H1 (cell line): Measurements from ENCODE around the gene DENND11. TPM values are rescaled to one million over a fixed set of nuclear protein-coding genes. Genes with fewer than 3 reads are reported as not detected.

Experiments
- CTCF ChIA-PET: fragments of 300-600 bp; sonication (Branson Sonifier 250); formaldehyde crosslinking; loops from one replicate; lab custom pipeline; 2021; ENCODE audit not compliant: partially characterized antibody; lab: Charles Lee
- POLR2A ChIA-PET: fragments of 300-600 bp; sonication (Branson Sonifier 250); formaldehyde crosslinking; loops from one replicate; lab custom pipeline; 2021; ENCODE audit warnings: inconsistent platforms; ENCODE audit not compliant: partially characterized antibody; lab: Charles Lee
- DNase-seq, 2 experiments: peaks; one replicate each; pipeline versions ENCODE4 v3.0.0 to v3.0.0-alpha.2; 2010 to 2022; ENCODE audit warnings: low spot score in 2 of 2, low read depth in 1 of 2, mixed read lengths in 1 of 2
- FAIRE-seq: peaks from 2 replicates; lab custom pipeline; 2011; peaks lifted over from hg19 to GRCh38; lab: Jason Lieb, UNC
- H2AFZ ChIP-seq: 2 replicates; pipeline ENCODE4 v1.8.1; 2012; ENCODE audit warnings: low read length, inconsistent platforms
- H2AK5ac ChIP-seq: 2 replicates; pipeline ENCODE4 v1.6.1; 2013; ENCODE audit warnings: low read depth, low read length
- H2BK120ac ChIP-seq: replicated peaks from 2 replicates; pipeline ENCODE3; 2013; ENCODE audit warnings: low read depth, low read length, inconsistent platforms
- H2BK12ac ChIP-seq: 2 replicates; pipeline ENCODE4 v1.6.1; 2013; ENCODE audit warnings: low read depth, low read length
- H2BK15ac ChIP-seq: 2 replicates; pipeline ENCODE4 v1.6.1; 2013; ENCODE audit warnings: low read length
- H2BK20ac ChIP-seq: 2 replicates; pipeline ENCODE4 v1.6.1; 2013; ENCODE audit warnings: low read length
- H2BK5ac ChIP-seq: 2 replicates; pipeline ENCODE4 v1.6.1; 2013; ENCODE audit warnings: low read depth, low read length
- H3K14ac ChIP-seq: 2 replicates; pipeline ENCODE4 v1.6.1; 2013; ENCODE audit warnings: inconsistent platforms; ENCODE audit not compliant: insufficient read length
- H3K18ac ChIP-seq: 2 replicates; pipeline ENCODE4 v1.6.1; 2013; ENCODE audit warnings: low read length; ENCODE audit errors: extremely low read depth
- H3K23ac ChIP-seq: 2 replicates; pipeline ENCODE4 v1.6.1; 2013; ENCODE audit warnings: inconsistent platforms; ENCODE audit not compliant: insufficient read length
- H3K23me2 ChIP-seq: 2 replicates; pipeline ENCODE4 v1.6.1; 2013; ENCODE audit warnings: low read depth, low read length
- H3K27ac ChIP-seq: 2 replicates; pipeline ENCODE4 v1.6.1; 2011; ENCODE audit warnings: low read depth, low read length, inconsistent platforms
- H3K27me3 ChIP-seq, 4 experiments: replicated peaks in 1 of 4; 1 replicate in 1 of 4; 2 replicates in 3 of 4; pipeline versions ENCODE4 v1.6.1 to v1.8.1; 2011 to 2013; ENCODE audit warnings: low read length in 3 of 4, mild to moderate bottlenecking in 3 of 4, inconsistent platforms in 2 of 4, mixed read lengths in 2 of 4, moderate library complexity in 1 of 4; ENCODE audit not compliant: control insufficient read depth in 3 of 4, insufficient read depth in 3 of 4; ENCODE audit errors: extremely low read depth in 1 of 4
- H3K36me3 ChIP-seq, 4 experiments: 2 replicates each; pipeline versions ENCODE4 v1.6.1 to v1.8.1; 2011 to 2013; ENCODE audit warnings: mild to moderate bottlenecking in 4 of 4, low read length in 3 of 4, moderate library complexity in 2 of 4, control low read depth in 1 of 4, inconsistent platforms in 1 of 4; ENCODE audit not compliant: insufficient read depth in 4 of 4, control insufficient read depth in 2 of 4
- H3K4ac ChIP-seq: replicated peaks from 2 replicates; pipeline ENCODE3; 2013; ENCODE audit warnings: low read length, low read depth, mixed read lengths, inconsistent platforms; ENCODE audit not compliant: insufficient read length
- H3K4me1 ChIP-seq, 4 experiments: replicated peaks in 1 of 4; 1 replicate in 1 of 4; 2 replicates in 3 of 4; pipeline versions ENCODE4 v1.6.1 to v1.8.1; 2011 to 2013; ENCODE audit warnings: low read length in 3 of 4, inconsistent platforms in 2 of 4, mixed read lengths in 1 of 4; ENCODE audit not compliant: insufficient read depth in 4 of 4, control insufficient read depth in 3 of 4
- H3K4me2 ChIP-seq, 2 experiments: 2 replicates each; pipeline versions ENCODE4 v1.6.1 to v1.8.1; 2011 to 2013; ENCODE audit warnings: low read depth in 2 of 2, low read length in 2 of 2, control low read depth in 1 of 2, inconsistent platforms in 1 of 2, mild to moderate bottlenecking in 1 of 2; ENCODE audit not compliant: insufficient read depth in 1 of 2
- H3K4me3 ChIP-seq, 4 experiments: fragments of 200-600, 300-600 bp in 1 of 4; sonication (generic), shearing (Covaris generic), sonication (Bioruptor Twin) in 1 of 4; 2 replicates each; pipeline versions ENCODE4 v1.5.1 to v1.8.1; 2011 to 2016; ENCODE audit warnings: low read length in 4 of 4, low read depth in 3 of 4, control low read depth in 2 of 4, inconsistent platforms in 2 of 4, mild to moderate bottlenecking in 2 of 4, mixed read lengths in 1 of 4, moderate library complexity in 1 of 4; ENCODE audit not compliant: insufficient read depth in 2 of 4; ENCODE audit errors: extremely low read depth in 1 of 4
- H3K56ac ChIP-seq: replicated peaks from 2 replicates; pipeline ENCODE3; 2013; ENCODE audit warnings: low read depth, mild to moderate bottlenecking, mixed read lengths, low read length, inconsistent platforms; ENCODE audit not compliant: insufficient read length
- H3K79me1 ChIP-seq: 2 replicates; pipeline ENCODE4 v1.6.1; 2013; ENCODE audit warnings: low read depth, low read length, control low read depth
- H3K79me2 ChIP-seq, 2 experiments: 2 replicates each; pipeline versions ENCODE4 v1.6.1 to v1.8.1; 2012 to 2013; ENCODE audit warnings: low read length in 2 of 2, mild to moderate bottlenecking in 2 of 2, inconsistent platforms in 1 of 2; ENCODE audit not compliant: insufficient read depth in 2 of 2, control insufficient read depth in 1 of 2
- H3K9ac ChIP-seq, 4 experiments: replicated peaks in 1 of 4; 1 replicate in 1 of 4; 2 replicates in 3 of 4; pipeline versions ENCODE4 v1.6.1 to v1.8.1; 2011 to 2013; ENCODE audit warnings: low read depth in 3 of 4, low read length in 3 of 4, control low read depth in 2 of 4, mild to moderate bottlenecking in 2 of 4, moderate library complexity in 2 of 4, inconsistent platforms in 1 of 4; ENCODE audit errors: extremely low read depth in 1 of 4
- H3K9me3 ChIP-seq, 2 experiments: 2 replicates each; pipeline versions ENCODE4 v1.6.1 to v1.8.1; 2012 to 2013; ENCODE audit warnings: mild to moderate bottlenecking in 2 of 2, moderate library complexity in 2 of 2, control low read depth in 1 of 2, inconsistent platforms in 1 of 2, low read depth in 1 of 2, low read length in 1 of 2, mixed read lengths in 1 of 2; ENCODE audit not compliant: insufficient read depth in 2 of 2
- H4K20me1 ChIP-seq, 2 experiments: replicated peaks in 1 of 2; 2 replicates each; pipeline versions ENCODE3 to v1.8.1; 2011 to 2013; ENCODE audit warnings: inconsistent platforms in 2 of 2, low read length in 2 of 2, mild to moderate bottlenecking in 1 of 2; ENCODE audit not compliant: insufficient read depth in 2 of 2, control insufficient read depth in 1 of 2
- H4K5ac ChIP-seq: 2 replicates; pipeline ENCODE4 v1.6.1; 2013; ENCODE audit warnings: low read length, low read depth, mixed read lengths, inconsistent platforms; ENCODE audit not compliant: insufficient read length
- H4K8ac ChIP-seq: 2 replicates; pipeline ENCODE4 v1.8.0; 2013; ENCODE audit warnings: mild to moderate bottlenecking, moderate library complexity, low read length, inconsistent platforms; ENCODE audit not compliant: insufficient read depth; ENCODE audit errors: extremely low read depth
- H4K91ac ChIP-seq: replicated peaks from 2 replicates; pipeline ENCODE3; 2013; ENCODE audit warnings: low read length, mixed read lengths, inconsistent platforms; ENCODE audit not compliant: insufficient read length
- EZH2 ChIP-seq: fragments of 200-600 bp; sonication (generic); IDR thresholded peaks from 2 replicates; pipeline ENCODE4 v1.7.1; 2012; ENCODE audit warnings: low read depth, mild to moderate bottlenecking, moderate library complexity, low read length, inconsistent platforms; ENCODE audit not compliant: severe bottlenecking
- RAD21 ChIP-seq, 2 experiments: IDR thresholded peaks in 1 of 2; conservative IDR thresholded peaks in 1 of 2; 2 replicates each; pipeline ENCODE4 v1.6.1; 2011; ENCODE audit warnings: low read depth in 2 of 2, low read length in 2 of 2, improper control_type of control experiment in 1 of 2, inconsistent platforms in 1 of 2, mild to moderate bottlenecking in 1 of 2, moderate library complexity in 1 of 2
- SP1 ChIP-seq: IDR thresholded peaks from 2 replicates; pipeline ENCODE4 v1.6.1; 2011; ENCODE audit warnings: low read depth, low read length
- SUZ12 ChIP-seq: fragments of 200-600 bp; sonication (generic); IDR thresholded peaks from 2 replicates; pipeline ENCODE4 v1.6.1; 2012; ENCODE audit warnings: mild to moderate bottlenecking, inconsistent platforms, low read length, moderate library complexity, mixed read lengths
- YY1 ChIP-seq: IDR thresholded peaks from 2 replicates; pipeline ENCODE4 v1.6.1; 2011; ENCODE audit warnings: low read depth, mild to moderate bottlenecking, low read length
- WGBS, 2 experiments: shearing (Covaris generic) in 1 of 2; methylation state at CpG; one replicate each; pipeline versions ENCODE4 v1.1.6 to v1.1.7; 2013 to 2015; ENCODE audit warnings: low lambda C conversion rate in 2 of 2, mixed read lengths in 2 of 2, inconsistent platforms in 1 of 2, low coverage in 1 of 2, missing lambda C conversion rate in 1 of 2; ENCODE audit not compliant: insufficient replicate concordance in 2 of 2, insufficient coverage in 1 of 2, insufficient read length in 1 of 2; ENCODE audit errors: extremely low coverage in 1 of 2, missing lambda C conversion rate in 1 of 2; 5-methylcytosine and 5-hydroxymethylcytosine counted together
- polyA plus RNA-seq, 7 experiments: library from polyadenylated mRNA; depleted of rRNA in 3 of 7; stranded (reverse) in 5 of 7; unstranded in 2 of 7; fragments of >200 nt in 5 of 7; fragments of 200-250 nt in 2 of 7; gene quantifications; 1 replicate in 5 of 7; 2 replicates in 1 of 7; 4 replicates in 1 of 7; pipeline versions ENCODE4 v1.2.1 to v1.2.3, GENCODE V29; 2011 to 2013; ENCODE audit warnings: missing spikeins in 2 of 7, mixed read lengths in 2 of 7
- total RNA-seq: library from RNA; stranded (reverse); fragmentation: NEBNext Ultra II Directional; extraction: Animal tissue kit (Norgen Biotek cat#: 25700); gene quantifications from 2 replicates; pipeline ENCODE4 v1.2.1, GENCODE V29; 2021
- TF ChIP-seq, protein P1 (sequence below): IDR thresholded peaks from 2 replicates; pipeline ENCODE4 v1.6.1; 2012; ENCODE audit warnings: inconsistent platforms

DENND11 gene
- total and polyA plus RNA-seq, 2 of the 8 experiments (the other 6 are each of a cell fraction or from before 2014, with no cell fraction given), result 8.0 to 26.8 TPM

- Histone ChIP-seq H2BK5ac (no peak overlapping the region), H3K4me2 (no peak overlapping the region), H2BK20ac (no peak overlapping the region), H3K18ac (no peak overlapping the region), H3K79me2 (no peaks in the 10 kb centered on the region), H4K91ac (no peak overlapping the region), H3K56ac (no peak overlapping the region), H2BK15ac (no peak overlapping the region), H4K8ac (no peak overlapping the region), H3K4me3 (no peak overlapping the region), H3K36me3 (peaks cover 0 to 13% (median 5%) of the 10 kb centered on the region in 4 experiments; a peak in 5 of 8 replicates), H4K5ac (no peak overlapping the region), H3K4ac (no peak overlapping the region), H2BK120ac (no peak overlapping the region), H3K9me3 (peaks cover 0 to 3% of the 10 kb centered on the region in 2 experiments; a peak in 1 of 4 replicates), H2AFZ (no peak overlapping the region), H3K9ac (no peak overlapping the region), H2AK5ac (no peak overlapping the region), H3K23ac (no peak overlapping the region), H4K20me1 (peaks cover 0 to 2% of the 10 kb centered on the region in 2 experiments), H3K23me2 (no peaks in the 10 kb centered on the region), H3K27ac (no peak overlapping the region), H3K4me1 (no peaks in the 10 kb centered on the region; a peak in 1 of 7 replicates), H3K79me1 (no peaks in the 10 kb centered on the region), H2BK12ac (no peak overlapping the region), H3K14ac (no peak overlapping the region), H3K27me3 (no peaks in the 10 kb centered on the region)
- WGBS, 2 experiments, result 92% methylated on average over 3 of the region's 3 CpGs; no CpG with 5 or more reads in 1 of the 2 experiments
- TF ChIP-seq EZH2 (no peak), RAD21 (IDR thresholded peaks at IDR 0.05 in 1 of 2, conservative IDR thresholded peaks at IDR 0.05 in 1 of 2; ENCODE audit: low read depth in 2 of 2, low read length in 2 of 2) (no peak), SUZ12 (no peak), YY1 (no peak), SP1 (no peak)
- TF ChIP-seq, protein P1, sequence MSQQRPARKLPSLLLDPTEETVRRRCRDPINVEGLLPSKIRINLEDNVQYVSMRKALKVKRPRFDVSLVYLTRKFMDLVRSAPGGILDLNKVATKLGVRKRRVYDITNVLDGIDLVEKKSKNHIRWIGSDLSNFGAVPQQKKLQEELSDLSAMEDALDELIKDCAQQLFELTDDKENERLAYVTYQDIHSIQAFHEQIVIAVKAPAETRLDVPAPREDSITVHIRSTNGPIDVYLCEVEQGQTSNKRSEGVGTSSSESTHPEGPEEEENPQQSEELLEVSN, result no peak
- DNase-seq (no peak), FAIRE-seq (no peak)
- POLR2A ChIA-PET, result no interaction called here
- CTCF ChIA-PET, result interaction anchor here (1.4 to 5.1 kb wide), 5 partner anchors 9 to 32 kb away, joined by 3 to 62 read pairs (median 10); no protein-coding TSS in a partner anchor
These were observed 25.3 kb downstream of the DENND11 start for GRCh38 chr7:141676618-141677017.
